SK-N-SH (cell line): Measurements from ENCODE around the gene MYCT1. TPM values are rescaled to one million over a fixed set of nuclear protein-coding genes. Genes with fewer than 3 reads are reported as not detected.

ENCODE experiments used
- CTCF ChIA-PET: fragments of 300-600, 350-600 bp; formaldehyde crosslinking; extraction: SDS; loops from one replicate; lab custom pipeline; 2021; lab: Yijun Ruan, JAX
- POLR2A ChIA-PET: fragments of 350-600 bp; sonication (Branson Sonifier 250); formaldehyde crosslinking; extraction: SDS; loops from one replicate; lab custom pipeline; 2020; ENCODE audit warnings: antibody characterized with exemption, inconsistent platforms; lab: Yijun Ruan, JAX
- DNase-seq: peaks from one replicate; pipeline ENCODE4 v3.0.0; 2012
- H2AFZ ChIP-seq: fragments of 200-600 bp; sonication (generic); 2 replicates; pipeline ENCODE4 v1.8.1; 2016; ENCODE audit warnings: antibody characterized with exemption, mild to moderate bottlenecking, low read depth
- H3F3A ChIP-seq: fragments of 200-600 bp; sonication (generic); replicated peaks from 2 replicates; pipeline ENCODE3; 2016; ENCODE audit warnings: antibody characterized with exemption, mild to moderate bottlenecking; ENCODE audit not compliant: insufficient read depth
- H3K27ac ChIP-seq, 2 experiments: fragments of 200-500 bp in 1 of 2; fragments of 200-600 bp in 1 of 2; sonication (Bioruptor generic) in 1 of 2; sonication (generic), shearing (Covaris generic) in 1 of 2; 2 replicates each; pipeline versions ENCODE4 v1.5.1 to v1.6.1; 2014 to 2016; ENCODE audit warnings: low read depth in 2 of 2, inconsistent platforms in 1 of 2, low read length in 1 of 2, mild to moderate bottlenecking in 1 of 2, mixed read lengths in 1 of 2
- H3K27me3 ChIP-seq: fragments of 200-600 bp; sonication (generic), shearing (Covaris generic); 2 replicates; pipeline ENCODE4 v1.6.1; 2016; ENCODE audit warnings: mixed run types; ENCODE audit not compliant: insufficient read depth
- H3K36me3 ChIP-seq, 2 experiments: fragments of 200-500 bp in 1 of 2; fragments of 200-600 bp in 1 of 2; sonication (Bioruptor generic) in 1 of 2; sonication (generic) in 1 of 2; replicated peaks in 1 of 2; 2 replicates each; pipeline versions ENCODE3 to v1.5.1; 2014 to 2016; ENCODE audit warnings: low read length in 1 of 2, mild to moderate bottlenecking in 1 of 2; ENCODE audit not compliant: insufficient read depth in 2 of 2, control insufficient read depth in 1 of 2
- H3K4me1 ChIP-seq, 2 experiments: fragments of 200-500 bp in 1 of 2; fragments of 200-600 bp in 1 of 2; sonication (Bioruptor generic) in 1 of 2; sonication (generic), shearing (Covaris generic) in 1 of 2; 2 replicates each; pipeline versions ENCODE4 v1.5.1 to v1.6.1; 2014 to 2016; ENCODE audit warnings: low read depth in 1 of 2, low read length in 1 of 2, mixed run types in 1 of 2; ENCODE audit not compliant: insufficient read depth in 2 of 2, control insufficient read depth in 1 of 2
- H3K4me2 ChIP-seq: fragments of 200-600 bp; sonication (generic), shearing (Covaris generic); 2 replicates; pipeline ENCODE4 v1.6.1; 2017; ENCODE audit warnings: mixed run types
- H3K4me3 ChIP-seq, 2 experiments: fragments of 200-500 bp in 1 of 2; fragments of 200-600 bp in 1 of 2; sonication (Bioruptor generic) in 1 of 2; sonication (generic), shearing (Covaris generic) in 1 of 2; 2 replicates each; pipeline versions ENCODE4 v1.5.1 to v1.8.1; 2014 to 2016; ENCODE audit warnings: low read depth in 2 of 2, inconsistent platforms in 1 of 2, low read length in 1 of 2, mild to moderate bottlenecking in 1 of 2, mixed read lengths in 1 of 2, moderate library complexity in 1 of 2
- H3K79me2 ChIP-seq: fragments of 200-600 bp; sonication (generic); 2 replicates; pipeline ENCODE4 v1.8.1; 2017; ENCODE audit warnings: mild to moderate bottlenecking; ENCODE audit not compliant: insufficient read depth
- H3K9ac ChIP-seq: fragments of 200-600 bp; sonication (generic); 2 replicates; pipeline ENCODE4 v1.6.1; 2017; ENCODE audit warnings: mixed run types
- H3K9me2 ChIP-seq: fragments of 200-600 bp; sonication (generic); 2 replicates; pipeline ENCODE4 v1.6.1; 2017; ENCODE audit warnings: mixed run types
- H3K9me3 ChIP-seq: fragments of 200-600 bp; sonication (generic); 2 replicates; pipeline ENCODE4 v1.6.1; 2017; ENCODE audit warnings: mixed run types, mild to moderate bottlenecking, moderate library complexity
- H4K20me1 ChIP-seq: fragments of 200-600 bp; sonication (generic); 2 replicates; pipeline ENCODE4 v1.6.1; 2017; ENCODE audit warnings: mild to moderate bottlenecking, mixed run types; ENCODE audit not compliant: insufficient read depth
- CTCF ChIP-seq: fragments of 200-600 bp; sonication (generic); IDR thresholded peaks from 2 replicates; pipeline ENCODE4 v1.6.1; 2017; ENCODE audit warnings: antibody characterized with exemption, mild to moderate bottlenecking, moderate library complexity
- ELF1 ChIP-seq: IDR thresholded peaks from 2 replicates; pipeline ENCODE4 v1.4.0; 2012
- EP300 ChIP-seq, 2 experiments: IDR thresholded peaks; 2 replicates each; pipeline versions ENCODE4 v1.4.0 to v1.6.1; 2012; ENCODE audit warnings: borderline replicate concordance in 1 of 2, low read depth in 1 of 2, low read length in 1 of 2
- EZH2phosphoT487 ChIP-seq: fragments of 200-600 bp; sonication (generic); IDR thresholded peaks from 2 replicates; pipeline ENCODE4 v1.6.1; 2017; ENCODE audit warnings: low read depth, mixed run types, mild to moderate bottlenecking, antibody characterized with exemption, moderate library complexity, borderline replicate concordance
- FOXJ3 ChIP-seq: sonication (generic); formaldehyde crosslinking; IDR thresholded peaks from 2 replicates; pipeline ENCODE4 v1.5.1; 2020; ENCODE audit warnings: mild to moderate bottlenecking, missing genetic modification reagents
- FOXM1 ChIP-seq: IDR thresholded peaks from 2 replicates; pipeline ENCODE4 v1.4.0; 2012; ENCODE audit warnings: low read depth, mild to moderate bottlenecking
- GABPA ChIP-seq: IDR thresholded peaks from 2 replicates; pipeline ENCODE4 v1.4.0; 2012; ENCODE audit warnings: low read depth, mild to moderate bottlenecking
- GATA2 ChIP-seq: sonication (generic); formaldehyde crosslinking; IDR thresholded peaks from 2 replicates; pipeline ENCODE4 v1.5.0; 2020; ENCODE audit warnings: mild to moderate bottlenecking, missing genetic modification reagents
- JUND ChIP-seq: IDR thresholded peaks from 2 replicates; pipeline ENCODE4 v1.4.0; 2012
- MXI1 ChIP-seq: IDR thresholded peaks from 2 replicates; pipeline ENCODE4 v1.6.1; 2012; ENCODE audit warnings: mild to moderate bottlenecking, low read depth, low read length, improper control_type of control experiment
- NRF1 ChIP-seq: IDR thresholded peaks from 2 replicates; pipeline ENCODE4 v1.6.1; 2012; ENCODE audit warnings: low read depth, mild to moderate bottlenecking, low read length
- RAD21 ChIP-seq: IDR thresholded peaks from 2 replicates; pipeline ENCODE4 v1.6.1; 2012; ENCODE audit warnings: mild to moderate bottlenecking, low read length
- RXRA ChIP-seq: IDR thresholded peaks from 2 replicates; pipeline ENCODE4 v1.4.0; 2012; ENCODE audit warnings: low read depth, mild to moderate bottlenecking, borderline replicate concordance
- TCF12 ChIP-seq: IDR thresholded peaks from 2 replicates; pipeline ENCODE4 v1.4.0; 2012
- USF1 ChIP-seq: IDR thresholded peaks from 2 replicates; pipeline ENCODE4 v1.4.0; 2012; ENCODE audit warnings: low read depth, borderline replicate concordance
- ZBTB33 ChIP-seq: IDR thresholded peaks from 2 replicates; pipeline ENCODE4 v1.4.0; 2012; ENCODE audit warnings: low read depth, borderline replicate concordance
- WGBS: methylation state at CpG from one replicate; pipeline ENCODE4 v1.1.6; 2017; ENCODE audit warnings: low lambda C conversion rate; 5-methylcytosine and 5-hydroxymethylcytosine counted together
- polyA plus RNA-seq, 3 experiments: library from polyadenylated mRNA; depleted of rRNA; stranded (reverse); fragments of >200 nt; gene quantifications; 2 replicates each; pipeline ENCODE4 v1.2.3, GENCODE V29; 2012

MYCT1 gene
- polyA plus RNA-seq, 1 of the 3 experiments (the other 2 are of a cell fraction) = 7.6 TPM

GRCh38 chr6:152769993-152770392 lies 72.3 kb downstream of the MYCT1 start:
- no peaks in the 10 kb centered on the region for H3F3A ChIP-seq
- ChIA-PET CTCF (interaction anchor here (0.6 to 2.3 kb wide), 5 partner anchors 11 to 324 kb away, joined by 3 to 12 read pairs (median 4); no protein-coding TSS in a partner anchor), POLR2A (no interaction called here)
- H3K9ac ChIP-seq = no peak overlapping the region
- no peaks in the 10 kb centered on the region for H3K79me2 ChIP-seq
- no peak for TF ChIP-seq RAD21
- no peak for TF ChIP-seq USF1
- no peak for TF ChIP-seq ELF1
- no peak for TF ChIP-seq RXRA
- no peak for TF ChIP-seq GABPA
- TF ChIP-seq NRF1 = no peak
- TF ChIP-seq TCF12 = no peak
- no peak for TF ChIP-seq CTCF
- TF ChIP-seq EZH2phosphoT487 = no peak
- TF ChIP-seq FOXJ3 (CRISPR knock-in tag) = no peak
- TF ChIP-seq EP300 (IDR thresholded peaks at IDR 0.05; ENCODE audit: borderline replicate concordance in 1 of 2, low read depth in 1 of 2, low read length in 1 of 2) = no peak
- no peak for TF ChIP-seq JUND
- no peak for TF ChIP-seq FOXM1
- TF ChIP-seq ZBTB33 = no peak
- no peak for TF ChIP-seq GATA2 (CRISPR knock-in tag)
- no peak for TF ChIP-seq MXI1
- no peaks in the 10 kb centered on the region for H3K9me3 ChIP-seq
- H3K9me2 ChIP-seq = no peaks in the 10 kb centered on the region
- no peaks in the 10 kb centered on the region for H3K4me1 ChIP-seq
- H2AFZ ChIP-seq = no peak overlapping the region
- no peak overlapping the region for H3K27ac ChIP-seq
- DNase-seq = no peak
- H3K27me3 ChIP-seq = no peaks in the 10 kb centered on the region
- no peaks in the 10 kb centered on the region for H3K36me3 ChIP-seq
- no peak overlapping the region for H3K4me2 ChIP-seq
- no peak overlapping the region for H3K4me3 ChIP-seq
- H4K20me1 ChIP-seq = no peaks in the 10 kb centered on the region
- 48% methylated on average over 2 of the region's 2 CpGs for WGBS
